ENCODE data around the gene ITFG1. TPM values are rescaled to one million over a fixed set of nuclear protein-coding genes. Genes with fewer than 3 reads are reported as not detected.
"Not testable (repeated sequence)": the region's sequence is repeated elsewhere in the genome, so short reads cannot be mapped to it uniquely, and the experiment has no call there.

Gene ITFG1
- total RNA-seq, 3 donors from 2014 or later: 20.1 to 24.1 (median 20.9) TPM

DNA sequence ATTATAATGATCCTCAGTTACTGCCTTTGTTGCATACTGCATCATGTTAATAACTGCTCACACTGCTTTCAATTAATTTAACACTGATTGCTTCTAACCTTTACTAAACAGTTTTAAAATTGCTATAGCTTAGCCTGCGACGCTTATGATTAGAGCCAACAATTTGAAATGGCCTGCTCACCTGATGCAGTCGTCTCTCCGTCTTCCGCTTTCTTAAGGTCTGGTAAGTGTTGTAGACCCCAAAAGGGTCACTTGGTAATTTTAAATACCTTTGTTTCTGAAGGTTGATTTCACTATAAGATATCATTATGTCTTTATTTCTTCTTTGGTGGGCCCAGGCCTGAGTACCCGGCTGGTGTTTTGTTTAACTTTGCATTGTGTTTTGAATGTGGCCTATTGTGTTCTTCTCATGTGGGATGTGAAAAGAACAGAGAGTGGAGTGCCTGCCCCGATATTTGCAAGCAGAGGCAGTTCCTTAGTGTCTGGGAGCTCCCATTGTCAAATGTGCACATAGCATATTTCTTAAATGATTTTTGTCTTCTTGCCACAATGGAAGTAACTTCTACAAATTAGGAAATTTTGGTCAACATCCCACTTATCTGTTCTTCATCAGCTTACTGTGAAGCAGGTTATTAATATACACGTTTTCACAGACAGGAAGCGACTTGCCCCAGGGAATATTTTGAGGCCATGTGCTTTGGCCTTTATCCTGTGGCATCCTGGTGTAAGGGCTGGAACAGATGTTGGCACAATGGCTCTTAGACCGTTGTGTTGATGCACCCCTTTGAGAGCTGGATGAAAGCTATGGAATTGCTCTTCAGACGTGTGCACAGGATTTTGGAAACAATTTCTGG lies 3.1 kb upstream of the ITFG1 start:
- no peaks in the 10 kb centered on the region for H3K9me3 Mint-ChIP-seq
- H3K4me1 Mint-ChIP-seq (ENCODE audit: low read depth): peaks cover 50% of the 10 kb centered on the region
- H3K36me3 Mint-ChIP-seq (ENCODE audit: insufficient read depth): no peaks in the 10 kb centered on the region
- H3K27me3 Mint-ChIP-seq (ENCODE audit: low read depth): no peaks in the 10 kb centered on the region
- H3K4me3 Mint-ChIP-seq: no peak overlapping the region
- DNase-seq: no peak
- no peak for ATAC-seq

DNA sequence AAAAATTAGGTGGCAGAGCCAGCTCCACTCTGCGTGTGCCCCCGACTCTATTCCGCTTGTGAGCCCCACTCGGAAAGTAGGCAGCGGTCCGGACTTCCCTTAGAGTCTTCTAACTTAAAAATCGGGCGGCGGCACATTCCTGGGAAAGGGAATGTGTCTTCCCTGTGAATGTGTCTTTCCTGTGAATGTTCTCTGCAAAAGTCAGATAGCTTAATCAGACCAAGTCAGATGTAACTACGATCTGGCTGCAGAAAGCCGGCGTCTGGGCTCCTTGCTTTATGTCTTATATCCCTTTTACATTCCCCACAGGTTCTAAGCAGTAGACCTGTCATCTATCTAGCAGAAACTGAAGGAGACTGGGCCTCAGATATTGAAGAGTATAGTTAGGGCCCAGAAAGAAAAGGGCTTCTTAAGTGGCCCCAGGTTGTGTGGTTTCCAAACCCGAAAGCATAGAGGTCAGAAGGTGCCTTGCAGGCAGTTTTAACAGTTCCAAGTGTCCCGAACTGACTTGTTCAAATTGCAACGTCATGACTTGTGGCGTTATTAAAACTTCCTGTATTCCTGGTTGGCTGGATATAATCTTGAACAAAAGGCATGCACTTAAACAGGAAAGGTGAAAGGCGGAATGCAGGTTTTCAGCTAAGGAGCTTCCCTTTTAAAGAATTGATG lies 869 bp upstream of the ITFG1 start:
- no peaks in the 10 kb centered on the region for H3K9me3 Mint-ChIP-seq
- H3K36me3 Mint-ChIP-seq (ENCODE audit: insufficient read depth): peaks cover 9% of the 10 kb centered on the region
- H3K4me1 Mint-ChIP-seq (ENCODE audit: low read depth): peaks cover 63% of the 10 kb centered on the region
- peak overlapping the region; percentile 98 for H3K4me3 Mint-ChIP-seq
- DNase-seq: no peak
- H3K27me3 Mint-ChIP-seq (ENCODE audit: low read depth): no peaks in the 10 kb centered on the region
- ATAC-seq: peak; percentile 5 to 12

DNA sequence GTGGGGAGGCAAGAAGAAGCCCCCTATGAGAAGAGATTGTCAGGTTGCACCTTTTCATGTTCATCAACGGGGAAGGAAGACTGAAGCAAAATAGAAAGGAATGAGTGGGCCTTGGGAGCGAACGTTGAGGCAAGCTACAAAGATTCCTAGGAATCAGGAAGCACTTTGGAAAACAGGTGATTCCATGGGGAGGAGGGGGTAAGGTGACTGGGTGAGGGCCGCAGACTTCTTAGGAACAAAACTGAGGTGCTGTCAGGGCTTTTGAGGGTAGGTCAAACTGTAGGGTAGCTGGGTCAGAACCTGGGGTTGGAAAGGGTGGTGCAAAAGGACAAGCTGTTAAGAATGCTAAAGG lies 528 bp downstream of the ITFG1 start:
- Mint-ChIP-seq H3K36me3 (ENCODE audit: insufficient read depth) (peaks cover 13% of the 10 kb centered on the region), H3K9me3 (no peaks in the 10 kb centered on the region), H3K4me3 (peak overlapping the region; percentile 98), H3K4me1 (ENCODE audit: low read depth) (peaks cover 56% of the 10 kb centered on the region), H3K27me3 (ENCODE audit: low read depth) (no peaks in the 10 kb centered on the region)
- ATAC-seq: peak in 1 of 2 donors; percentile 1
- DNase-seq: no peak

DNA sequence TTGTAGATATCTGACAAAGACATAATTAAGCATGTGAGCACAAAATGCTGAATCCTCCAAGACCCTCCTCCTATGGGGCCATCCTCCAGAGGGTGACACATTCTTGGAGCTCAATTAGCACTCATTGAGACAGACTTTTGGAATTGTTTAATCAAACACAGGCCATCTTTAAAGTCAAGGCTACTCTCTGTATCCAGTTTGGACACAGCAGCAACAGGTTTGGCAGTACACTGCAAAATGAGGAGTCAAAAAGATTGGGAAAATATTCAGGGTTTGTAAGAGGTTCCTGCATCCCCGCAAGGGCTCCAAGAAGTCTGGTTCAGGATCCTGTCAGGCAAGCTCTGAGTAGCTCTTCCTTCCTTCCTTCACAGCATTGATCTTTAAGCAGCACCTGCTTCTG lies 1.3 kb downstream of the ITFG1 start:
- H3K4me1 Mint-ChIP-seq (ENCODE audit: low read depth): peaks cover 57% of the 10 kb centered on the region
- H3K9me3 Mint-ChIP-seq: no peaks in the 10 kb centered on the region
- H3K4me3 Mint-ChIP-seq: peak overlapping the region; percentile 98
- no peak for DNase-seq
- H3K36me3 Mint-ChIP-seq (ENCODE audit: insufficient read depth): peaks cover 18% of the 10 kb centered on the region
- no peaks in the 10 kb centered on the region for H3K27me3 Mint-ChIP-seq (ENCODE audit: low read depth)
- ATAC-seq: no peak

DNA sequence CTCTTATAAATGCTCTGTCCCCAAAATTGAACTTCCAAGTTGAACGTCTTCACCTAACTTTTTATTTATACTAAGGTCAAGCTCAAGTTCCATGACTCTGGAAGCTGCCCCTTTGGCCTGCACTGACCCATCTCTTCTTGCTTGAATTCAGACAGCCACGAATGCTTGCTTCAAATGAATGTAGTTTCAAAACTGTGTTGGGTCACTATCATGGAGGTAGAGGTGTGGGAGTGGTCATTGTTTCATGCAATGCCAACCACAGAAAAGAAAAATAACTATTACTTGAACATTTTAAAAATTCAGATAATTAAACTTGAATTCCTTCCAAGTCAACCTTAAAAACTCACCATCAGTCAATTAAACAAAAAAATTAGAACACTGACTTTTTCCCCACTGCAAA lies 2.5 kb downstream of the ITFG1 start:
- DNase-seq (no peak), ATAC-seq (no peak)
- Mint-ChIP-seq H3K36me3 (ENCODE audit: insufficient read depth) (peaks cover 26% of the 10 kb centered on the region), H3K4me1 (ENCODE audit: low read depth) (peaks cover 49% of the 10 kb centered on the region), H3K9me3 (no peaks in the 10 kb centered on the region), H3K27me3 (ENCODE audit: low read depth) (no peaks in the 10 kb centered on the region), H3K4me3 (no peak overlapping the region)

DNA sequence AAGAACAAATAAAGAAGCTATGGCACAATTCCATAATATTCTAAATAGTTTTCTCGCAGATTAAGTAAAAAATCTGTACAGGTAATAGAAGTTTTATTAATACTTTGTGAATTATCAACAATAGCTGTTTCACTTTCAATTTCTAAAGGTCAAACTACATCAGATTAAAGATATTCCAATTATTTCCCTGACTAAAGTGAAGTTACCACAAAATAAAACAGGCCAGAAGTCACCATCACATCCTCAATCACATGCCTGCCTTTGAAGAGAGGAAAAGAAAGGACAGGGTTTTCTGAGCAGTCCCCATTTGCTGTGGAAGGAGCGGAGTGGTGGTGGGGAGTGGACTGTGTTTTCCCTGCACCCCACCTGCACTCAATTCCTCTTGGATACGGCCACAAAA lies 11.1 kb downstream of the ITFG1 start:
- H3K36me3 Mint-ChIP-seq (ENCODE audit: insufficient read depth): peaks cover 45% of the 10 kb centered on the region
- H3K4me1 Mint-ChIP-seq (ENCODE audit: low read depth): peaks cover 15% of the 10 kb centered on the region

DNA sequence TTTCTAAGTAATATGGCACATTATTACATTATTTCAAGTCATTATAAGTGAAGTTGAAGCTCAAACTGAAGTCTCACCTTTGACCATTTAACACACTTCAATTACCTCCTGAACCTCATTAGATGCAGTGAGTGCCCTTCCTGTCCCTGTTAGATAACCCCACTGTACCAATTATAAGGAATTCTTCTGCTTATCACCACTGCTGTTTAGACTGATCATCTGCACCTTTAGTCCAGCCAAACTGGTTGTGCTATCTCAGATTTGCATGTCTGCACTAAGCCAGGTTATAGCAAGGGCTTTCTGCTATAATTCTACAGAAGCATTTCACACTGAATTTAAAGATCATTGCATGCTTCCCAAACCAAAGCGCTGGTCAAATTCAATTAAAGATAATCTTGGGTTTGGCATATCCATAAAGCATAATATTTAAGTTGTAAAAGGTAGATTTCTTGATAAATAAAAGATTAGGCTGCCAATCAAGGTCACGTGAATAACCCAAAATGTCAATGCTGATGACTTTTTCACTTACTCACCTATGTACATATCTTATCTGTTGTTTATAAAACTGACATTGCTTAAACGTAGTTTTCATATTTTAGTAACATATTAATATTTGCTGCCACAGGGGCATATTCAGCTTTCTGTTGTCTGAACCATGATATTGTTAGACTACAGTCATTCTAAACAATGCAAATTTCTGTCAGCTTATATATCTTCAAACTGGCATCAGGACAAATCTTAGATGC lies 11.9 kb downstream of the ITFG1 start:
- no peak for DNase-seq
- Mint-ChIP-seq H3K9me3 (no peaks in the 10 kb centered on the region), H3K27me3 (ENCODE audit: low read depth) (no peaks in the 10 kb centered on the region), H3K4me1 (ENCODE audit: low read depth) (peaks cover 15% of the 10 kb centered on the region), H3K4me3 (no peak overlapping the region), H3K36me3 (ENCODE audit: insufficient read depth) (peaks cover 43% of the 10 kb centered on the region)
- no peak for ATAC-seq

More for the DNA sequence above, 11.1 kb downstream of the ITFG1 start:
- ATAC-seq (no peak), DNase-seq (no peak)
- Mint-ChIP-seq H3K9me3 (no peaks in the 10 kb centered on the region), H3K27me3 (ENCODE audit: low read depth) (no peaks in the 10 kb centered on the region), H3K4me3 (no peak overlapping the region)

DNA sequence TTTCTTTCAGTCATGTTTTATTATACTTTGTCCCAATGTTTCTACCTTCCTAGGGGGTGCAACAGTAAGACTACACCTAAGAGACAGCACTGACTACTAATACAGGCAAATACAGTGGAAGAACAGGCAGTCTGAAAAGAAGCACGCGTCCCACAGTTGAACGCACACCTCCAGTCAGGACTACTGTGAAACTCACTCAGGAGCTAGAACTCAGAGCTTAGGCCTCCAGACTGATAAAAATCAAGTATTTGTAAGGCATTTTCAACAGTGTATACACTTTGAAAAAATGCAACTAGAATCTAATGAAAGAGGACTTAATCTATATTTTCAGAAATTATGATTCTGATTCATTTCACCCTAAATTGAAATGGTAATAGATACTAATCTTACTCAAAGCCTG lies 14.4 kb downstream of the ITFG1 start:
- Mint-ChIP-seq H3K4me1 (ENCODE audit: low read depth) (peaks cover 16% of the 10 kb centered on the region), H3K36me3 (ENCODE audit: insufficient read depth) (peaks cover 38% of the 10 kb centered on the region), H3K27me3 (ENCODE audit: low read depth) (no peaks in the 10 kb centered on the region), H3K4me3 (no peak overlapping the region), H3K9me3 (peaks cover 8% of the 10 kb centered on the region)
- ATAC-seq: no peak
- no peak for DNase-seq

DNA sequence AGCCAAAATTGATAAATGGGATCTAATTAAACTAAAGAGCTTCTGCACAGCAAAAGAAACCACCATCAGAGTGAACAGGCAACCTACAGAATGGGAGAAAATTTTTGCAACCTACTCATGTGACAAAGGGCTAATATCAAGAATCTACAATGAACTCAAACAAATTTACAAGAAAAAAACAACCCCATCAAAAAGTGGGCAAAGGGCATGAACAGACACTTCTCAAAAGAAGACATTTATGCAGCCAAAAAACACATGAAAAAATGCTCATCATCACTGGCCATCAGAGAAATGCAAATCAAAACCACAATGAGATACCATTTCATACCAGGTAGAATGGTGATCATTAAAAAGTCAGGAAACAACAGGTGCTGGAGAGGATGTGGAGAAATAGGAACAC lies 18.0 kb downstream of the ITFG1 start:
- H3K27me3 Mint-ChIP-seq (ENCODE audit: low read depth); DNase-seq; H3K9me3 Mint-ChIP-seq; ATAC-seq; H3K4me3 Mint-ChIP-seq: not testable (repeated sequence)
- Mint-ChIP-seq H3K36me3 (ENCODE audit: insufficient read depth) (peaks cover 45% of the 10 kb centered on the region), H3K4me1 (ENCODE audit: low read depth) (peaks cover 16% of the 10 kb centered on the region)

DNA sequence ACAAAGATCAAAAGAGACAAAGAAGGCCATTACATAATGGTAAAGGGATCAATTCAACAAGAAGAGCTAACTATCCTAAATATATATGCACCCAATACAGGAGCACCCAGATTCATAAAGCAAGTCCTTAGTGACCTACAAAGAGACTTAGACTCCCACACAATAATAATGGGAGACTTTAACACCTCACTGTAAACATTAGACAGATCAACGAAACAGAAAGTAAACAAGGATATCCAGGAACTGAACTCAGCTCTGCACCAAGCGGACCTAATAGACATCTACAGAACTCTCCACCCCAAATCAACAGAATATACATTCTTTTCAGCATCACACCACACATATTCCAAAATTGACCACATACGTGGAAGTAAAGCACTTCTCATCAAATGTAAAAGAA lies 20.8 kb downstream of the ITFG1 start:
- peaks cover 40% of the 10 kb centered on the region for H3K36me3 Mint-ChIP-seq (ENCODE audit: insufficient read depth)
- H3K4me3 Mint-ChIP-seq; DNase-seq; H3K9me3 Mint-ChIP-seq; ATAC-seq; H3K27me3 Mint-ChIP-seq (ENCODE audit: low read depth): not testable (repeated sequence)
- peaks cover 10% of the 10 kb centered on the region for H3K4me1 Mint-ChIP-seq (ENCODE audit: low read depth)

DNA sequence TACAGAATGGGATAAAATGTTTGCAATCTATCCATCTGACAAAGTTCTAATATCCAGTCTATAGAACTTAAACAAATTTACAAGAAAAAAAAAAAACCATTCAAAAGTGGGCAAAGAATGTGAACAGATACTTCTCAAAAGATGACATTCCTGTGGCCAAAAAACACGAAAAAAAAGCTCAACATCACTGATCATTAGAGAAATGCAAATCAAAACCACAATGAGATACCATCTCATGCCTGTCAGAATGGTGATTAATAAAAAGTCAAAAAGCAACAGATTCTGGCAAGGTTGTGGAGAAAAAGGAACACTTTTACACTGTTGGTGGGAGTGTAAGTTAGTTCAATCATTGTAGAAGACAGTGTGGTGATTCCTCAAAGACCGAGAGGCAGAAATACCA lies 26.6 kb downstream of the ITFG1 start:
- ATAC-seq; DNase-seq; H3K27me3 Mint-ChIP-seq (ENCODE audit: low read depth); H3K9me3 Mint-ChIP-seq; H3K4me3 Mint-ChIP-seq: not testable (repeated sequence)
- Mint-ChIP-seq H3K36me3 (ENCODE audit: insufficient read depth) (peaks cover 29% of the 10 kb centered on the region), H3K4me1 (ENCODE audit: low read depth) (peaks cover 23% of the 10 kb centered on the region)

DNA sequence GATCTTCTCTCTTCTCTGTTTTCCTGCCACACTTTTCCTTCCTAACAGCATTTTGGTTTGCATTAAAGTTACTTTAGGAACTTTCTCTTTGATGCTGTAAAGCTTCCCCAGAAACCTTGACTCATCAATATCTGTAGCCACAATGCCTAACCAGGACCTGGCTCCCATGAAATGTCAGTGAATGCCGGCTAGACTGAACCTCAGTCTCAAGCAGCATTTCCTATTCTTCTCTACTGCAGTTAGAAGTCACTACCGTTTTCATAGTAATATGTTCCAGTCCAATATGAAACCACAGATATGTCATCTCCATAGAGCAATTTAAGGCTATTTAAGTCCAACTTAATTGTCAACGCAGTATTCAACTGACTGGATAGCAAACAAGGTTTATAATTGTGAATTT lies 28.9 kb downstream of the ITFG1 start:
- DNase-seq (no peak), ATAC-seq (no peak)
- no peaks in the 10 kb centered on the region for H3K9me3 Mint-ChIP-seq
- peaks cover 29% of the 10 kb centered on the region for H3K36me3 Mint-ChIP-seq (ENCODE audit: insufficient read depth)
- no peak overlapping the region for H3K4me3 Mint-ChIP-seq
- H3K4me1 Mint-ChIP-seq (ENCODE audit: low read depth): peaks cover 19% of the 10 kb centered on the region
- no peaks in the 10 kb centered on the region for H3K27me3 Mint-ChIP-seq (ENCODE audit: low read depth)

DNA sequence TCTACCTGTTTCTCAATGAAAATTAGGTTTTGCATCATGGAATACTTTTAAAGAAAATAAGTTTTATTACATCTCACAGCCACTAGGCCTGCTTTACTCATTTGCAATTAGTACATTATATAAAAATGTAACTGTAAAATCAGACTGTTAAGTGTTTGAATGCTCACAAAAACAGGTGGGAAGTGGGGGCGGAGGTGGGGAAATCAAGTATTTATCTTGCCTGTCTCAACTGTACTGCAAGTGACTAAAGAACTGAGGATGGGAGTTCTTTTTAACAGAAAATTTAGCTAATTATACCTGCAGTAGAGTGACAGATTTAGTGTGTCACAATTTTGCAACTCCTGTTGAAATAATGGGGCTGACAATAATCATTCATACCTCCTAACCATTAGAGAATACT lies 34.1 kb downstream of the ITFG1 start:
- Mint-ChIP-seq H3K4me1 (ENCODE audit: low read depth) (peaks cover 2% of the 10 kb centered on the region), H3K4me3 (no peak overlapping the region), H3K27me3 (ENCODE audit: low read depth) (no peaks in the 10 kb centered on the region), H3K36me3 (ENCODE audit: insufficient read depth) (peaks cover 43% of the 10 kb centered on the region), H3K9me3 (no peaks in the 10 kb centered on the region)
- ATAC-seq (no peak), DNase-seq (no peak)

DNA sequence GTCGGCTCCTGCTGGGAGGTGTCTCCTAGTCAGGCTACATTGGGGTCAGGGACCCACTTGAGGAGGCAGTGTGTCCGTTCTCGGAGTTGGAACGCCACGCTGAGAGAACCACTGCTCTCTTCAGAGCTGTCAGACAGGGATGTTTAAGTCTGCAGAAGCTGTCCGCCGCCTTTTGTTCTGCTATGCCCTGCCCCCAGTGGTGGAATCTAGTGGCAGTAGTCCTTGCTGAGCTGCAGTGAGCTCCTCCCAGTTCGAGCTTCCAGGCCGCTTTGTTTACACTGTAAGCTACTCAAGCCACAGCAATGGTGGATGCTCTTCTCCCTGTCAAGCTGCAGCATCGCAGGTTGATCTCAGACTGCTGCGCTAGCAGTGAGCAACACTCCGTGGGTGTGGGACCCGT lies 36.0 kb downstream of the ITFG1 start:
- H3K36me3 Mint-ChIP-seq (ENCODE audit: insufficient read depth): peaks cover 51% of the 10 kb centered on the region
- no peaks in the 10 kb centered on the region for H3K4me1 Mint-ChIP-seq (ENCODE audit: low read depth)
- DNase-seq (no peak), ATAC-seq (no peak)
- no peaks in the 10 kb centered on the region for H3K9me3 Mint-ChIP-seq
- H3K4me3 Mint-ChIP-seq: no peak overlapping the region
- no peaks in the 10 kb centered on the region for H3K27me3 Mint-ChIP-seq (ENCODE audit: low read depth)
